GM19397 (cell line): ENCODE data around the gene GPR162.

ENCODE experiments used
- ATAC-seq: cut with Tn5 transposase; IDR thresholded peaks from one replicate; pipeline ENCODE4 v1.9.1; 2021; ENCODE audit warnings: mild to moderate bottlenecking, moderate library complexity; ENCODE audit not compliant: unreplicated experiment

The GPR162 gene, protein sequence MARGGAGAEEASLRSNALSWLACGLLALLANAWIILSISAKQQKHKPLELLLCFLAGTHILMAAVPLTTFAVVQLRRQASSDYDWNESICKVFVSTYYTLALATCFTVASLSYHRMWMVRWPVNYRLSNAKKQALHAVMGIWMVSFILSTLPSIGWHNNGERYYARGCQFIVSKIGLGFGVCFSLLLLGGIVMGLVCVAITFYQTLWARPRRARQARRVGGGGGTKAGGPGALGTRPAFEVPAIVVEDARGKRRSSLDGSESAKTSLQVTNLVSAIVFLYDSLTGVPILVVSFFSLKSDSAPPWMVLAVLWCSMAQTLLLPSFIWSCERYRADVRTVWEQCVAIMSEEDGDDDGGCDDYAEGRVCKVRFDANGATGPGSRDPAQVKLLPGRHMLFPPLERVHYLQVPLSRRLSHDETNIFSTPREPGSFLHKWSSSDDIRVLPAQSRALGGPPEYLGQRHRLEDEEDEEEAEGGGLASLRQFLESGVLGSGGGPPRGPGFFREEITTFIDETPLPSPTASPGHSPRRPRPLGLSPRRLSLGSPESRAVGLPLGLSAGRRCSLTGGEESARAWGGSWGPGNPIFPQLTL

DNA sequence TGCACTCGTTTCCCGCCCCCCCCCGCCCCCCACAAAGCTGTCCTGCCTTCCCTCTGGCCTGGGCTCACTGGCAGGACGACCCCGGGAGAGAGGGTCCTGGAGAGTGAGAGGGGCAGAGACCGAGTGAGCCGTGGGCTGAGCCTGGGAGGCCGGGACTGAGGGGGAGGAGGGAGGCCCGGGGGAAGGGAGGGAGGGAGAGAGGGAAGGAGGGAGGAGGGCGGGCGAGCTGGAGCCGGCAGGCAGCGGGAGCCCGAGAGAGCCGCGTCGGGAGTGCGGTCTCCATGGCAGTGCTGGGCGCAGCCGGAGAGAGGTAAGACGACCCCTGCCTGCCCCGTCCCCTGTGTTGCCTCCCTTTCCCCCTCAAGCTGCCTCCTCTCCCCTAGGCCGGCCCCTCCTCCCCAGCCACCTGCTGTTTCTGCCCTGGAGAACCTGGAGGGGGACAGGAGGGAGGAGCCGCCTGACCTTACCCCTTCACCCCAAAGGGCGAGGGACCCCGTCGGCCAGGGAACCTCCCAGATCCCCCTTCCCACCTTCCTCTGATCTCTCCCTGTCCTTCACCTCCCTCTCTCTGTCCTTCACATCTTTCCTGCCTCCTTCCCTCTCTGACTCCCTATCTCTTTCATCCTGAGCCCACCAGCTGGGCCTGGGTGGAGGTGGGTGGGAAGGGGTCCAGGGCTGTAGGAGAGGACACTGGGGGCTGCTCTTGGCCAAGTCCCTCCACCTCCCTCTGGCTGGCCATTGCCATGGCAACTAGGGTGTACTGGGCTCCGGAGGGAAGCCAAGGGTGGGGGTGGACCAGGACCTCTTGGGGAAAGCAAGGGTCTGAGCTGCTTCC is at the start of gene GPR162:
TSS of gene GPR162 (plus strand) at position 231 of the 835 bp plus-strand sequence. CDS start 2,078 bp downstream, outside the sequence.
- no peak for ATAC-seq

DNA sequence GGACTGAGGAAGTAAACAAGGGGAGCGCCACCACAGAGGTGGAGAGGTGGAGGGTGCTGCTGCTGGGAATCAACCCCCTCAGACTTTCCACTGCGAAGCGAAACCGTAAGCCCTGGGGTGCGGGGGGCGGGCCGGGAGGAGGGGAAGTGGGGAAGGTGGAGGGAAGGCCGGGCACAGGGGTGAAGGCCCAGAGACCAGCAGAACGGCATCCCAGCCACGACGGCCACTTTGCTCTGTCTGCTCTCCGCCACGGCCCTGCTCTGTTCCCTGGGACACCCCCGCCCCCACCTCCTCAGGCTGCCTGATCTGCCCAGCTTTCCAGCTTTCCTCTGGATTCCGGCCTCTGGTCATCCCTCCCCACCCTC is 49.3 kb upstream of the GPR162 start, which contains the start of gene LAG3:
TSS of gene LAG3 (plus strand) at position 190 of the 365 bp plus-strand sequence. CDS start 333 bp downstream, outside the sequence.
- ATAC-seq: no peak

DNA sequence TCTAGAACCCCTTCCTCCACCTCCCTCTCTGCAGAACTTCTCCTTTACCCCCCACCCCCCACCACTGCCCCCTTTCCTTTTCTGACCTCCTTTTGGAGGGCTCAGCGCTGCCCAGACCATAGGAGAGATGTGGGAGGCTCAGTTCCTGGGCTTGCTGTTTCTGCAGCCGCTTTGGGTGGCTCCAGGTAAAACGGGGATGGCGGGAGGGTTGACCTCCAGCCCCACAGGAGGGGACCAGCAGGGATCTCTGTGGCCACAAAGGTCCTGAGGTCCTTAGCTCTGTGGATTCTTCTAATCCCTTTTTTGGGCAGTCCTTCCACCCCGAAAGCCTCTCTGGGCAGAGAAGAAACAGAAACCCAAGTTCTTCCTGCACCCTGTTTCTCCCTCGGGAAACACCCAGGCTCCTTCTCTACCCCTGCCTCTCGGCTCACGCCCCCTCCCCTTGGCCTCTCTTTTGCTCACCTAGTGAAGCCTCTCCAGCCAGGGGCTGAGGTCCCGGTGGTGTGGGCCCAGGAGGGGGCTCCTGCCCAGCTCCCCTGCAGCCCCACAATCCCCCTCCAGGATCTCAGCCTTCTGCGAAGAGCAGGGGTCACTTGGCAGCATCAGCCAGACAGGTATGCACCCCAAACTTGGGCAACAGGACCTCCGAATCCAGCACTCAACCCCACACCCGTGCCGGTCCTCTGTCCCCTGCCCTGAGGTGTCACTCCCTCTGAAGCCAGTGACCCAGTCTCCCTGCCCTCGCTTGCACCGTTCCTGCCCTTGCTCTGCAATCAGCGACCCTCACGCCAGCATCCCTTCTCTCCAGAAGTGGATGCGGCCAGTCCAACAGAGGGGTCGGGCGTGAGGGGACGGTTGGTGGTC is 48.7 kb upstream of the GPR162 start:
- ATAC-seq: no peak

DNA sequence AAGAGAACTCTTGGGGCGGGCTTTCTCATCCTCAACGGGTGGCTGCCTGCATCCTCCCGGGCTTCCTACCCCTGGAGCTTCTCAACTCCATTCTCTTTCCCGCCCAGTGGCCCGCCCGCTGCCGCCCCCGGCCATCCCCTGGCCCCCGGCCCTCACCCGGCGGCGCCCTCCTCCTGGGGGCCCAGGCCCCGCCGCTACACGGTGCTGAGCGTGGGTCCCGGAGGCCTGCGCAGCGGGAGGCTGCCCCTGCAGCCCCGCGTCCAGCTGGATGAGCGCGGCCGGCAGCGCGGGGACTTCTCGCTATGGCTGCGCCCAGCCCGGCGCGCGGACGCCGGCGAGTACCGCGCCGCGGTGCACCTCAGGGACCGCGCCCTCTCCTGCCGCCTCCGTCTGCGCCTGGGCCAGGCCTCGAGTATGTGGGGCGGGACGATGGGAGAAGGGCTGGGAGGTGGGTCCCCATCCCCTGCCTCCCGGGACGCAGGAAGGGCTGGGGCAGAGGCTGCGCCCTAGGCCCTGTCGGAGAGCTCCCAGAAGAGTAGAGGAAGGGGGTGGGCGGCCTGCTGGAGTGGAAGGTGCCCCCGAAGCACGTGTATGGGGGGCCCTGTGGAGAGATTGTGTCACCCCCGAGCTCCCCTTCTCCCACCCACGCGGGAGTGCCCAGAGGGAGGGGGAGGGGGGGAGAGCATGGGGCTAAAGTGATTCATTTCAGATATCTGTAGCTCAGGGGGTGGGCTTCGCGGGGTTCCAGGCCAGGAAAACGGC is 47.9 kb upstream of the GPR162 start:
- no peak for ATAC-seq

DNA sequence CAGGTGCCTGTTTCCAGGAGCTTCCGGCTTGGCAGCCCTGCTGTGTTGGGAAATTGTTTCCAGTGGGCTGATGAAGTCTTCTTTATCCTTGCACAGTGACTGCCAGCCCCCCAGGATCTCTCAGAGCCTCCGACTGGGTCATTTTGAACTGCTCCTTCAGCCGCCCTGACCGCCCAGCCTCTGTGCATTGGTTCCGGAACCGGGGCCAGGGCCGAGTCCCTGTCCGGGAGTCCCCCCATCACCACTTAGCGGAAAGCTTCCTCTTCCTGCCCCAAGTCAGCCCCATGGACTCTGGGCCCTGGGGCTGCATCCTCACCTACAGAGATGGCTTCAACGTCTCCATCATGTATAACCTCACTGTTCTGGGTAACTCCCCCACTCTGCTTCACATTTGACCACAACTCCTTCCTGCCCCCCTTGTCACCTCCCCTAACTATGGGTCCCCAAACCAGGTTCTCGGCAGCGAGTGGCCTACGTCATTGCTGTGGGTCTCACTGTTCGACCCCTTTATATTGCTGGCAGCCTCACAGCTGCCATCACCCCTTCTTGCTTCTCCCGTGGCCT is 47.0 kb upstream of the GPR162 start:
- no peak for ATAC-seq

DNA sequence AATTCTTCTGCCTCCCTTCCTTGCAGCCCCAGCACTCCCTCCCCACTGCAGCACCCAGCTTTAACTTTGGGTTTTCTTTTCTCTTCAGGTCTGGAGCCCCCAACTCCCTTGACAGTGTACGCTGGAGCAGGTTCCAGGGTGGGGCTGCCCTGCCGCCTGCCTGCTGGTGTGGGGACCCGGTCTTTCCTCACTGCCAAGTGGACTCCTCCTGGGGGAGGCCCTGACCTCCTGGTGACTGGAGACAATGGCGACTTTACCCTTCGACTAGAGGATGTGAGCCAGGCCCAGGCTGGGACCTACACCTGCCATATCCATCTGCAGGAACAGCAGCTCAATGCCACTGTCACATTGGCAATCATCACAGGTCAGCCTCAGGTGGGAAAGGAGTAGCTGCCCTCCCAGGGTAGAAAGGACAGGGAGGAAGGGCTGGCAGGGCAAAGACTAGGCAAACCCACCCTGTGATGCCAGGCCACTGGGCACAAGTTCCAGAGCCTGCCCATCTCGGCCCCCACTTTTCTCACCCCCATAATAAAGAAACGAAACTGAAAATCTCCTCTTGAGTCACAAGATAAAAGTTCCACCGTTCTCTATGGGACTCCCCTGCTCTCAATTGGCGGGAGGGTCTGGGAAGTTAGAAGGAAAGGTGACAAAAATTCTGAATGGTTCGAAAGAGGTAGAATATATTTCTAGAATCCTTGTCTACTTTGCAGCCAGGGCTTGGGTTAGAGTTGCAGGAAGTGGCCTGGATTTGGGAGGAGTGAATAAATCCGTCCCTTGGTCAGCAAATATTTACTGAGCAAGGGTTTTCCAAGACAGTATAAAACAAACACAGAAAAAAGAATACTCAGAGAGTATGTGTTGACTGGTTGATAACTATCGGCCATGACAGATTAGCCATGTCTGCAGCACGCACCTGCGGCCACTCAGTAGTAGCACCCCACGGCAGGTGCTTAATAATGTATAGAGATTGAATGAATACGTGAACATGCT is 46.1 kb upstream of the GPR162 start:
- ATAC-seq: no peak

DNA sequence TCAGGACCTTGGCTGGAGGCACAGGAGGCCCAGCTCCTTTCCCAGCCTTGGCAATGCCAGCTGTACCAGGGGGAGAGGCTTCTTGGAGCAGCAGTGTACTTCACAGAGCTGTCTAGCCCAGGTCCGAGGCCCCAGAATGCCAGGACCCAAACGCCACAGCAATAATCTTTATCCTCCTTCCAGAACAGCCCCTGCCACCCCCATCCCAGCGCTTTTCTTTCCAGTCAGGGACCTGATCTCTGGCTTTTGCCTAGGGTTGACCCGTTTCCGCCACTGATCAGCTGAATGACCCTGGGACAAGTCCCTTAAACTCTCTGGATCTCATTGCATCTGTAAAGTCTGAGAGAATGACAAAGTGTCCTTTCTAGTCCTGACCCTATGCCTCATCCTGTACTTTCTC is 44.2 kb upstream of the GPR162 start:
- ATAC-seq: no peak

DNA sequence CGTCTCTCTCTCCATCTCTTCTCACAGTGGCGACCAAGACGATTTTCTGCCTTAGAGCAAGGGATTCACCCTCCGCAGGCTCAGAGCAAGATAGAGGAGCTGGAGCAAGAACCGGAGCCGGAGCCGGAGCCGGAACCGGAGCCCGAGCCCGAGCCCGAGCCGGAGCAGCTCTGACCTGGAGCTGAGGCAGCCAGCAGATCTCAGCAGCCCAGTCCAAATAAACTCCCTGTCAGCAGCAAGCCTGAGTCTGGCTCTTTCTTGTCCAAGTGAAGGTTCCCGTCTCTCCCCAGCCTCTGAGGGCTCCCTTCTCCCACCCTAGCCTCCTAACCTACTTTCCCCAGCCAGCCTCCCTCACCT is 43.4 kb upstream of the GPR162 start:
- no peak for ATAC-seq

DNA sequence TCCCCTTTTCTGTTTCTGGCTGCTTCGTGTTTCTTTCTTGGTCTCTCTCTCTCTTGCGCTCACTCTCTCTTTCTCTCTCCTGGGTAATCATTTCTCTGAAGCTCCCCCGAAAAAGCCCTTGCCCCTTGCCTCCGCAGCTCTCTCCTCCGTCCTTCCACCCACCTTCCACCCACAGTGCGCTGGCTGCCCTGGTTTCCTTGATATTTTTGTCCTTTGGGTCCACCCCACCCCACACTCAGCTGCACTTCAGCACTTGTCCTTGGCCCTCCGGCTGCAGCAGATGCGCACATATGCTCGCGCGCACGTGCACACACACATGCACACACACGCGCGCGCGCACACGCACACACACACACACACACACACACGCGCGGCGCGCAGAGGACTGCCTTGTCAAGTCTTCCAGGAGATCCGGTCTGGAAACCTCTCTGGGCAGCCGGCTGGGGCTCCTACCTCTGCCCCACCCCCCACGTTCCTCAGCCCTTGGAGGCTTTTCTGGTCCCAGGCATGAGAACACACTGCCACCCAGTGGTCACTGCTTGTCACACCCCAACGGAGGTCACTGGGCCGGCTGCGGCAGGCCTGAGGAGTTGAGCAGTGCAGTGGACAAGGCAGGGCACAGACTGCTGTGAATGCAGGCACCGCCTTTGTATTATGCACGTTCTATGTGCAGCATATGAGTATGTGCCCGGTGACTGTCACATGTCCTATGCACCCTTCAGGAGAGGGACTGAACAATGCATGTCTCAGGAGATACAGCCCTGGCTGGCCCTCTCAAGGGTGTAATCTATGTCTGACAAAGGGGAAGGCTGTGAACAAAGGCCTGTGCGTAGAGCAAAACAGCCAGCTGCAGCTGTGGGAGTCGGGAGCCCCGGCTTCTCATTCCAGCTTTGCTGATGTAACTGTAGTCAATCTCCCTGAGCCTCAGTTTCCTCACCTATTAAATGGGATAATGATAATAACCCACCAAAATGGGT is 42.8 kb upstream of the GPR162 start:
- peak; percentile 72 for ATAC-seq

DNA sequence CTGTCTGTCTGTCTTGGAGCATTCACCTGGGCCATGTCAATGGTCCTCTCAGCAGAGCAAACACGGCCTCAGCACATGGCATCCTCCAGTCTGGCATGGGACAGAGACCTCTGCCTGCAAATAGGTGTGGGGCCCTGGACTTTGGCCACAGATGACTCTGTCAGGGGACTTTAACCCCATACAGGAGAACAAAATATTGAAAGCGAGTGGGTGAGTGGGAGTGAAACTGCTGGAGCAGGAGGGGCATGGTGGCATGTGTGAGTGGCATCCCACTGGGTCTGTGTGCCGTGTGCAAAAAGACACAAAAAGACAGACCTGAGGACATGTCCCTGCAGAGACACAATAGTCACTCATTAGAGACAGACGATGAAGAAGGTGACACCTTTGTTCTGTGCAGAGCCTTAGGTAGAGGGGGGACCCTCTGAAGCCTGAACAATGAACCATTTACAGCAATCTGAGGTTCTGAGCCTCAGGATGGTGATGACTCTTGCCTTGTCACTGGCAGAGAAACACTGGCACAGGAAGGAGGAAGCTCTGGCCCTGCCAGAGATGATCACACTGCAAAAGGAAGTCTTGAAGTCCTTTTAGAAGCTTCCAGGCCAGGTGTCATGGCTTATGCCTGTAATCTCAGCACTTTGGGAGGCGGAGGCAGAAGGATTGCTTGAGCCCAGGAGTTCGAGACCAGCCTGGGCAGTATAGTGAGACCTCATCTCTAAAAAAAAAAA is 41.8 kb upstream of the GPR162 start:
- ATAC-seq: no peak

DNA sequence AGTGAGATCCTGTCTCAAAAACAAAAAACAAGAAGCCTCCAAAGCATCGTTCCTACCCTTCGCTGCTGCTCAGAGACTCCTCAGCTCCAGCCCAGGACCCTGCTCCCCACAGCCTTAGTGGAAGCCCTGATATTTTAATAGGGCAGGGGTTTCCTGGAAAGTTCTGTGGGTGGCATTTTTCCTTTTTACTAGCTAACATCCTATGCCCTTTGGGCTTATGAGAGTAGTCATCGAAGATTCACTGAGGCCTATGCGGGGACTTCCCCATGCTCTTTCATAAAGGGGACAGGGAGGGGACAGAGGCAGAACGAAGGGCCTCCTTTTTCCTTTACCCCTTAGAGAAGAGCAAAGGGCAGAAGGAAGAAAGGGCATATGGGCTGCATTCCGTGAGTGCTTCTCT is 41.0 kb upstream of the GPR162 start:
- ATAC-seq: no peak

DNA sequence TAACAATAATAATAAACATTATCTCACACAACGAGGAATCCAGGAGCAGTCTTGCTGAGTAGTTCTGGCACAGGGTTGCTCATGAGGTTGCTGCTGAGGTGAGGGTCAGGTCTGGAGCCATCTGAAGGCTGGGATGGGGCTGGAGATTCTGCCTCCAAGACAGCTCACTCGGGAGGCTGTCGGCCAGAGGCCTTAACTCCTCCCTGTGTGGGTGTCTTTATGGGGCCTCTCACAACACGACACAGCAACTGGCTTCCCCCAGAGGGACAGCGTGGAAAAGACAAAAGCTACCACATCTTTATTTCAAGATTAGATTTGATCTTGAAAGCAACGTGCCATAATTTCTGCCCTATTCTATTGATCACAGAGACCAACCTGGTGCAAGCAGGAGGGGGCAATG is 39.5 kb upstream of the GPR162 start:
- no peak for ATAC-seq

DNA sequence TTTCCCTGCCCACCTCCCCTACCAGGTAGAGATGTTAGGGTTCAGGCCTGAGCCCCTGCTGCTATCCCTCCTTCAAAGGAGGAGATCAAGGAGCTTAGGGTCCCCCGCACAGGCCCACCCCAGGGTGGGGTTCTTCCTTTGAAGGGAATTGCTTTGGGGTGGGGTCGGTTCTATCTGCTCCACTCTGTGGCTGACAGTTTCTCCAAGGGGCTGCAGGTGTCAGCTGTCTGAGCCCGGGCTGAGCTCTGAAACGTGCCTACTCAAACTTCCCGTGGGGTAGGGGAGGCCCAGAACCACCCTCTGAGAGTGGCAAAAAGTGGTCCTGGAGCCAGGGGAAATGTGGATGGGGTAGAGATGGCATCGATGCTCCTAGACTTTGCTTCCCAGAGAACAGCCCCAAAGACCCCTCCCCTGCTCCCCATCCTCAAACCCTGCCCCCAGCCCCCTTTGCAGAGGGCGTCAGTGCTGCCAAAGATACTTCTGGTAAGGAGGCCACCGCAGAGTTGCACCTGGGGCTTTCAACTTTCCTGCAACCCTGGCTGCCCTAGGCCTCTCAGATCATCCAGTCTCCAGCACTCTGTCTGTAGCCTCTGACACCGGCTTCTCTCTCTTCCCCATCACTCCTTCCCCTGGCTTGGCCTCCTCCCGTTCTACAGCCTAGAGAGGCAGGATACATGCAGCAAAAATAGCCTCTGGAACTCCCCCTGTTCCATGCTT is 38.6 kb upstream of the GPR162 start:
- ATAC-seq: no peak

DNA sequence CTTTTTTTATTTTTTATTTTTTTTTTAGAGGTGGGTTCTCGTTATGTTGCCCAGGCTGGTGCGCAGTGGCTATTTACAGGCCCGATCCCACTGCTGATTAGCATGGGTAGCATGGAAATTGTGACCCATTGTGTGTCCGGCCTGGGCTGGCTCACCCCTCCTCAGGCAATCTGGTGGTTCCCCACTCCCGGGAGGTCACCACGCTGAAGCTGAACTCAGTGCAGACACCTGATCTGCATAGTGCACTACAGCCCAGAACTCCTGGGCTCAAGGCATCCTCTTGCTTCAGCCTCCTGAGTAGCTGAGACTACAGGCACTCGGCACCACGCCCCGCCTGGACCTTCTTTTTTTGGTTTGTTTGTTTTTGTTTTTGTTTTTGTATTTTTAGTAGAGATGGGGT is 37.8 kb upstream of the GPR162 start:
- no peak for ATAC-seq

DNA sequence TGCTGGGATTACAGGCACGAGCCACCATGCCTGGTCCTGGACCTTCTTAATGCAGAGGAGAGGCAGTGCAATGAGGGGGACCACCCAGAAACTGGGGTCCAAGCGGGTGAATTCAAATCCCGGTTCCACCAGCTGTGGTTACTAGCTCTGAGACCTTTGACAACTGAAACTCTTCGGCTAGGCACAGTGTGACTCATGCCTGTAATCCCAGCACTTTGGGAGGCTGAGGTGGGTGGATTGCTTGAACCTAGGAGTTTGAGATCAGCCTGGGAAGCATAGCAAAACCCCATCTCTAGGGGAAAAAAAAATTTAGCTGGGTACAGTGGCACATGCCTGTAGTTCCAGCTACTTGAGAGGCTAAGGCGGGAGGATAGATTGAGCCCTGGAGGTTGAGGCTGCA is 37.3 kb upstream of the GPR162 start:
- no peak for ATAC-seq

DNA sequence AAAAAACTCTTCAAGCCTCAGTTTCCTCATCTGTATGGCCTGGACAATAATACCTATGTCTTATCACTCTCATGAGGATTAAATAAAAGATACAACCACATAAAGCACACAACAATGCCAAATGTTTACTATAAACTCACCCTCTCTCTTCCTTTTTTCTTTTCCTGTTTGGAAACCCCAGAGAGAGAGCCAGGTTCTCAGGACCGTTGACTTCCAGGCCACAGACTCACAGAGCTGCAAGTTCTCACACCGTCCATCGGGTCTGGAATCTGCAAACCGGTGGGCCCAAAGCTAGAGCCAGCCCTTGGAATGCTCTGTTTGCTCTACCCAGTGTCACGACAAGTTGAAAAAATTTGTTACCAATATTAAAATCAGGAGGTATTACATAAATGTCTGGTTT is 36.9 kb upstream of the GPR162 start:
- no peak for ATAC-seq
